Natural killer cell (primary cell): ENCODE data around the gene SRCAP. TPM values are rescaled to one million over a fixed set of nuclear protein-coding genes. Genes with fewer than 3 reads are reported as not detected.
A peak's percentile ranks its signal among the peaks of the same experiment; 100 is the strongest.
"Not testable (repeated sequence)": the region's sequence is repeated elsewhere in the genome, so short reads cannot be mapped to it uniquely, and the experiment has no call there.

Experiments
- ATAC-seq, 3 donors: fragments of 150-1000 bp in 2 of 3; fragments of 200-7000 bp in 1 of 3; cut with Tn5 transposase; 1 replicate in 1 of 3; 2 replicates in 2 of 3; pipeline ENCODE4 v1.10.0; 2021; ENCODE audit warnings: mild to moderate bottlenecking in 2 of 3, moderate library complexity in 2 of 3
- DNase-seq, 2 donors: peaks; one replicate each; pipeline versions ENCODE4 v3.0.0 to v3.0.0-alpha.2; 2013 to 2021; ENCODE audit warnings: mixed read lengths in 1 of 2
- H3K27ac ChIP-seq: one replicate; pipeline ENCODE4 v1.5.1; 2013; ENCODE audit warnings: mild to moderate bottlenecking, low read length
- H3K27me3 ChIP-seq: one replicate; pipeline ENCODE4 v1.6.1; 2013; ENCODE audit warnings: low read length; ENCODE audit not compliant: control insufficient read depth, insufficient read depth
- H3K36me3 ChIP-seq: one replicate; pipeline ENCODE4 v1.6.1; 2013; ENCODE audit warnings: low read length; ENCODE audit not compliant: control insufficient read depth, insufficient read depth
- H3K4me1 ChIP-seq: one replicate; pipeline ENCODE4 v1.6.1; 2013; ENCODE audit warnings: low read length; ENCODE audit not compliant: control insufficient read depth, insufficient read depth
- H3K4me3 ChIP-seq: one replicate; pipeline ENCODE4 v1.5.1; 2013; ENCODE audit warnings: low read length
- H3K9me3 ChIP-seq: one replicate; pipeline ENCODE4 v1.6.1; 2013; ENCODE audit warnings: low read length; ENCODE audit not compliant: control insufficient read depth, insufficient read depth
- H3K27ac Mint-ChIP-seq, 2 donors: one replicate each; pipeline ENCODE4 v1.8.0; 2022; ENCODE audit warnings: mild to moderate bottlenecking in 2 of 2, mixed read lengths in 2 of 2, moderate library complexity in 1 of 2
- H3K27me3 Mint-ChIP-seq, 2 donors: one replicate each; pipeline ENCODE4 v1.8.0; 2022; ENCODE audit warnings: low read depth in 2 of 2, mixed read lengths in 2 of 2
- H3K36me3 Mint-ChIP-seq: one replicate; pipeline ENCODE4 v1.8.0; 2022; ENCODE audit warnings: mixed read lengths
- H3K4me1 Mint-ChIP-seq, 2 donors: one replicate each; pipeline ENCODE4 v1.8.0; 2022; ENCODE audit warnings: mixed read lengths in 2 of 2
- H3K4me3 Mint-ChIP-seq: one replicate; pipeline ENCODE4 v1.8.0; 2022; ENCODE audit warnings: mild to moderate bottlenecking, moderate library complexity, mixed read lengths
- H3K9me3 Mint-ChIP-seq, 2 donors: one replicate each; pipeline ENCODE4 v1.8.0; 2022; ENCODE audit warnings: mixed read lengths in 2 of 2
- WGBS: methylation state at CpG from one replicate; pipeline ENCODE4 v1.1.7; 2013; ENCODE audit warnings: missing lambda C conversion rate; ENCODE audit not compliant: insufficient coverage; 5-methylcytosine and 5-hydroxymethylcytosine counted together
- intact Hi-C: fragments of 100-400 bp; cut with micrococcal nuclease; formaldehyde crosslinking; loops from one replicate; pipeline ENCODE4 v1.14.2; 2022
- total RNA-seq, 4 donors: library from RNA; stranded (reverse); fragments of 120-200 nt in 1 of 4; gene quantifications; one replicate each; pipeline versions ENCODE4 v1.2.3 to v1.2.4, GENCODE V29; 2013 to 2022
- TF ChIP-seq, protein P1 (sequence below): fragments of 200-600 bp; IDR thresholded peaks from one replicate; pipeline ENCODE4 v1.8.0; 2022; ENCODE audit warnings: antibody characterized with exemption

SRCAP gene
- total RNA-seq, 3 donors from 2014 or later (not counting 1 experiment from before 2014, with no cell fraction given) = 78.8 to 99.0 (median 89.3) TPM

GRCh38 chr16:30692396-30693064 is 6.4 kb upstream of the SRCAP start:
- Histone ChIP-seq H3K27me3 (no peaks in the 10 kb centered on the region), H3K36me3 (no peaks in the 10 kb centered on the region), H3K9me3 (no peaks in the 10 kb centered on the region), H3K27ac (no peak overlapping the region), H3K4me3 (no peak overlapping the region), H3K4me1 (peaks cover 12% of the 10 kb centered on the region)
- Mint-ChIP-seq H3K27me3 (no peaks in the 10 kb centered on the region), H3K27ac (no peak overlapping the region), H3K9me3 (no peaks in the 10 kb centered on the region), H3K36me3 (no peaks in the 10 kb centered on the region), H3K4me3 (no peak overlapping the region), H3K4me1 (peaks cover 11% of the 10 kb centered on the region in 2 donors)
- ATAC-seq = no peak
- WGBS = 87% methylated on average over 10 of the region's 10 CpGs
- DNase-seq = no peak
- TF ChIP-seq, protein P1, sequence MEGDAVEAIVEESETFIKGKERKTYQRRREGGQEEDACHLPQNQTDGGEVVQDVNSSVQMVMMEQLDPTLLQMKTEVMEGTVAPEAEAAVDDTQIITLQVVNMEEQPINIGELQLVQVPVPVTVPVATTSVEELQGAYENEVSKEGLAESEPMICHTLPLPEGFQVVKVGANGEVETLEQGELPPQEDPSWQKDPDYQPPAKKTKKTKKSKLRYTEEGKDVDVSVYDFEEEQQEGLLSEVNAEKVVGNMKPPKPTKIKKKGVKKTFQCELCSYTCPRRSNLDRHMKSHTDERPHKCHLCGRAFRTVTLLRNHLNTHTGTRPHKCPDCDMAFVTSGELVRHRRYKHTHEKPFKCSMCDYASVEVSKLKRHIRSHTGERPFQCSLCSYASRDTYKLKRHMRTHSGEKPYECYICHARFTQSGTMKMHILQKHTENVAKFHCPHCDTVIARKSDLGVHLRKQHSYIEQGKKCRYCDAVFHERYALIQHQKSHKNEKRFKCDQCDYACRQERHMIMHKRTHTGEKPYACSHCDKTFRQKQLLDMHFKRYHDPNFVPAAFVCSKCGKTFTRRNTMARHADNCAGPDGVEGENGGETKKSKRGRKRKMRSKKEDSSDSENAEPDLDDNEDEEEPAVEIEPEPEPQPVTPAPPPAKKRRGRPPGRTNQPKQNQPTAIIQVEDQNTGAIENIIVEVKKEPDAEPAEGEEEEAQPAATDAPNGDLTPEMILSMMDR = no peak
- intact Hi-C loops = loop anchor here (10.0 kb wide), 1 partner anchor 58 kb away; no protein-coding TSS in a partner anchor

DNA sequence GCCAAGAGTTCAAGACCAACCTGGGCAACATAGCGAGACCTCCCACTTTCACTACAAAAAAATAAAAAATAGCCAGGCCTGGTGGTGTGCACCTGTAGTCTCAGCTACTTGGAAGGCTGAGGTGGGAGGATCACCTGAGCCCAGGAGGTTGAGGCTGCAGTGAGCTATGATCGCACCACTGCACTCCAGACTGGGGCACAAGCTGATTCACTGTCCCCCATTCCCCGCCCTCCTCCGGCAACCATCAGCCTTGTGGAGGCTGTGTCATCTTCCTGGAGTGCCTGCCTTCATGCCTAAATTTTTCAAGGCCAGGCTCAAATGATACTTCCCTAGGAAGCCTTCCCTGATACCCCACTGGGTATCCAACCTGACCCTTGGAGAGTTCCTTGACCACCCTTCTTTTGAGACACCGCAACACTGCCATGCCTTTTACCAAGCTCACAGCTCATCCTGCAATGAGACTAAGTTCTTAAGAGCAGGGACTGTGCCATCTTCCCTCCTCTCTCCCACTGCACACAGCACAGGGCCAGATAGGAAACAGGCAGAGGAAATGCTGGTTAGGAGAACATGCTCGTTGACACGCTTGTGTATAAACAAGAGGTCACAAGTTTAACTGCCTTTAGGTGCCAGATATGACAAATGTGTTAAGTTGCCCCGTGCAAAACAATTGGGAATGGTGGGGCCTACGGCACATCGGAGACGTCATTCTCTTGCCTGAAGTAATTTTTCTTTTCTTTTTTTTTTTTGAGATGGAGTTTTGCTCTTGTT is 3.9 kb upstream of the SRCAP start:
- no peak overlapping the region for H3K27ac Mint-ChIP-seq
- intact Hi-C loops = loop anchor here (5.0 to 10.0 kb wide), 3 partner anchors 52 to 227 kb away; partner anchors contain the start of genes FBXL19 and PHKG2
- Histone ChIP-seq H3K4me1 (peaks cover 26% of the 10 kb centered on the region), H3K27me3 (no peaks in the 10 kb centered on the region), H3K9me3 (no peaks in the 10 kb centered on the region), H3K27ac (no peak overlapping the region), H3K36me3 (peaks cover 3% of the 10 kb centered on the region), H3K4me3 (no peak overlapping the region)
- H3K4me3 Mint-ChIP-seq = no peak overlapping the region
- ATAC-seq (no peak), DNase-seq (no peak)
- WGBS = 69% methylated on average over 10 of the region's 11 CpGs
- H3K4me1 Mint-ChIP-seq = peaks cover 27 to 35% of the 10 kb centered on the region in 2 donors
- no peaks in the 10 kb centered on the region for H3K9me3 Mint-ChIP-seq
- TF ChIP-seq, protein P1 = no peak
- no peaks in the 10 kb centered on the region for H3K27me3 Mint-ChIP-seq
- no peaks in the 10 kb centered on the region for H3K36me3 Mint-ChIP-seq

DNA sequence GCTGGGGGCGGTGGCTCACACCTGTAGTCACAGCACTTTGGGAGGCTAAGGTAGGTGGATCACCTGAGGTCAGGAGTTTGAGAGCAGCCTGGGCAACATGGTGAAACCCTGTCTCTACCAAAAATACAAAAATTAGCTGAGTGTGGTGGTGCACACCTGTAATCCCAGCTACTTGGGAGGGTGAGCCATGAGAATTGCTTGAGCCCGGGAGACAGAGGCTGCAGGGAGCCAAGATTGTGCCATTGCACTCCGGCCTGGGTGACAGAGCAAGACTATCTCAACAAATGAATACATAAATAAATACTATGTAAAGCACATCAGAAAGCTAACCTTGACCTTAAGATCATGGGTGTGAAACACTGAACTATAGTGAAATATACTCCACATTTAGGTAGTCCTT is 2.3 kb upstream of the SRCAP start:
- not testable (repeated sequence) for ATAC-seq, H3K4me3 ChIP-seq, H3K9me3 Mint-ChIP-seq, H3K27me3 Mint-ChIP-seq, DNase-seq, H3K9me3 ChIP-seq, H3K27me3 ChIP-seq, H3K27ac ChIP-seq, H3K36me3 Mint-ChIP-seq
- H3K4me1 ChIP-seq = peaks cover 26% of the 10 kb centered on the region
- H3K36me3 ChIP-seq = peaks cover 15% of the 10 kb centered on the region
- peaks cover 36 to 42% of the 10 kb centered on the region in 2 donors for H3K4me1 Mint-ChIP-seq
- H3K4me3 Mint-ChIP-seq = peak overlapping the region; percentile 47
- WGBS = 100% methylated on average over 2 of the region's 3 CpGs
- peak overlapping the region; percentile 98 to 100 for H3K27ac Mint-ChIP-seq
- intact Hi-C loops = loop anchor here (5.0 to 10.0 kb wide), 3 partner anchors 51 to 226 kb away; partner anchors contain the start of genes FBXL19 and PHKG2
